IPS-NIHi7 (cell line): Measurements from ENCODE around the gene GMCL2.

ENCODE experiments used
- DNase-seq: peaks from one replicate; pipeline ENCODE4 v3.0.0; 2012; ENCODE audit warnings: mixed read lengths; ENCODE audit errors: extremely low spot score

The GMCL2 gene

DNA sequence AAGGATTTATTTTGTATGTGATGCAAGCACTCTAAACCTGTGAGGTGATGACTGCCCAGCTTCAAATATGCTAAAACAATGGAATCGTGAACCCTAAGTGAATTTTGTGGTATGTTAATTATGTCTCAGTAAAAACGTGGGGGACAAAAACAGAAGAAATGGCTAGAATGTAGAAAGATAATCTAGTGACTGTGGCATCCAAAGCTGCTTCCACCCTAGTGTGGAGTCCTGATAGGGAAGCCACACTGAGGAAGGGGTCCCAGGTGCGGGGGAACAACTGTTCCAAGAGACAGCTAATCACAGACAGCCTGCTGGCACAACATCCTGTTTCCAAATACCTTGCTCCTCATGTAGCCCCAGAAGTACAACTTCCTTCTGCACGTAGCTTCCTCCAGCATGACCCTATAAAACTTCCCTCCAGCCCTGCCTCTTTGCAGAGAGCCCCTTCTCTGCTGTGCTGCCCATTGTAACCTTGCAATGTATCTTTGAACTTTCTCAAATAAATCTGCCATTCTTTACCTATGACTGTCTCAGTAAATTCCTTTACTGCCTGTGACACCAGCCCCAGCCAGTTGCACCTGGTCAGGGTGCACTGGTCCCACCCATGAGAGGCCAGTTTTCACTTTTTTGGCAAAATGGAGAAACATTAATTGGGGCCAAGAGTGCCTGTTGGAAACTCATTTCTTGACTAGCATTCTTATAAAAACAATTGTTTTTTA is 4.9 kb downstream of the GMCL2 start:
- no peak for DNase-seq

DNA sequence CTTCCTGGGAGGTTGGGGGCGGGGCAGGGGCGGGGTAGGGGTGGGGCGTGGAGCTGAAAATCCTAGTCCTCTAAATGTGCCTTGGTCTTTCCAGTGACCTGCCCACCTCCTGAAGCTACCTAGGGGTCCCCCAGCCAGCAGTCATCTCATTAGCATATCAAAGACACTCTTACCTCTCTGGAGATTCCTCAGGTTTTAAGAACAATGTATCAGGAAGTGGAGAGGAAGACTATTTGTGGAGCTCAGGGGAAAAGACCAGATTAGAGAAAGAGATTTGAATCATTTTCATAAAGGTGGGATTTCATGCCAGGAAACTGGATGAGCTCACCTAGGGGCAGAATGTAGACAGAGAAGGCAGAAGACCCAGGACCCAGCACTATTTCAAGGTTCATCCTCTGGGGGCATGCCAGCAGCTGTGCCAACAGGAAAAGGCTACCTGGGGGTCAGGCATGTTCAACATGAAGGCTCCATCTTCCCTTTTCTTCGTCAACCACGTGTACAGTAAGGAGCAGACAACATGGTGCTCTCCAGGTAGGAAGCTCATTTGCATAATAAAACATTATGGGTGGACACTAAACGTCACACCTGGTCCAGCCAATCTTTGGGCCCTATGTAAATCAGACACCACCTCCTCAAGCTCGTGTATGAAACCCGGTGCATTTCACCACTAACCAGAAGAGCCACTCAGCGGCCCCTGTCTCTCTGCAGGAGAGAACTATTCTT is 6.9 kb downstream of the GMCL2 start:
- DNase-seq, result peak; percentile 75

DNA sequence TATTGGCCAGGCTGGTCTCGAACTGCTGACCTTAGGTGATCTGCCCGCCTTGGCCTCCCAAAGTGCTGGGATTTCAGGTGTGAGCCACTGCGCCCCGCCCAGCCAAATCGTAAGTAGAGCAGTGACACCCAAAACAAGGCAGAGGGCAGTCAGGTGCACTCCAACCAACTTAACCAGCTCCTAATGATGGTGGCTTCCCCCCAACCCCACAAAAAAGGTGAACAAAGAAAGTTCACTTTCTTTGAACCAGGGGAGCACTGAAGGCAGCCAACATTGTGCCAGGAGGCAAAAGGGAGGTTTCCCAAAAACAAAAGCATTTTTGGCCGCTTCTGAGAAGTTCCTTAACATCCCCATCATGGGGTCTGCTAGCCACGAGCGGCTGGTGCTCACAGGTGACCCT is 9.6 kb downstream of the GMCL2 start:
- no peak for DNase-seq

DNA sequence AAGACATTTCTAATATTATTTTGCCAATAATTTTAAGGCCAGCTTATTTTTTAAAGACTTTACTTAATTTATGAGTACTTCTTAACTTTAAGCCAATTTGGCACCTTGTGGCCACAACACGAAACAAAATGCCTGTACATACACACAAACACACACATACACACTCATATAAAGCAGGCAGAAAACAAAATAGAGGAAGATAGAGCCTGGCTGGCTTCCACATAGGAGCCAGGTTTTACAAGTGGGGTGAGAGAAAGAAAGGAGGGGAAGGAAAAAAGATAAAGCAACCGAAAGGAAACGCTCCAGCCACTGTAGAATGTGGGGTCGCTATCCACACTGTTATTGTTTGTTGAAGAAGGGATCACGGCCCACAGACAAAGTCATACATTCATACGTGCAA is 10.4 kb downstream of the GMCL2 start:
- no peak for DNase-seq

DNA sequence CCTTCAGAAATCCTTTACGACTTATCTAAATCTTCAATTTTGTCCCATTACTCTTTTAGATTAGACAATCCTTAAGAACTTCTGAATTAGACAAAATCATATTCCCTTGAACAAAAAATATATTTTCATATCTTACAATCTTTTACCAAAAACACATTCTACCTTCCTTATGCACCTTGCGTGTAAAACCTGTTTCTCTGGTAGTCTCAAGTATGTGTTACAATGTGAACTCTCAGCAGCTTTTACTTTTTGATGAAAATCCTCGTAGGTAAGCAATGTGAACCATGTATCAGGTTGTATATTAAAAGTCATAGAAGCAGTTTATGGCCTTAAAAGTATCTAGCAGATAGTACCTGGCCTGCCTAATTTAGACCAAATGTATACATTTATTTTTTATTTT is 12.7 kb downstream of the GMCL2 start:
- no peak for DNase-seq

DNA sequence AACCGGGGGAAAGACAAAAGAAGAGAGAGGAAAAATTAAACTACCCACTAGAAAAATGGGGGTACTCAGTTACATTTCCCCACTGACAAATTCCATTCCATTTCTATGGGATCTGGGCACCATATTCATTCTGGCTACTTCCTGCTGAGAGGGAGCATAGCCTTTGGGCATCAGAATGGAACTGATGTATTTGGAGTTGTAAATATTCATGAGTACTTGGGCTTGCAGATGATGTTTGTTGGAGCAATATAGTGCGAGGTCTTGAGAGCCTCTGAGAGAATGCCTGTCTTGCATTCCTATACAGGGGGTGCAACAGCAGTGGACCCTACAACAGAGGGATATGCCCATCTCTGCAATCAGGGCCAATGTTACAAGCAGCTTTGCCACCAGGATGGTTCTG is 16.7 kb downstream of the GMCL2 start:
- DNase-seq, result no peak

DNA sequence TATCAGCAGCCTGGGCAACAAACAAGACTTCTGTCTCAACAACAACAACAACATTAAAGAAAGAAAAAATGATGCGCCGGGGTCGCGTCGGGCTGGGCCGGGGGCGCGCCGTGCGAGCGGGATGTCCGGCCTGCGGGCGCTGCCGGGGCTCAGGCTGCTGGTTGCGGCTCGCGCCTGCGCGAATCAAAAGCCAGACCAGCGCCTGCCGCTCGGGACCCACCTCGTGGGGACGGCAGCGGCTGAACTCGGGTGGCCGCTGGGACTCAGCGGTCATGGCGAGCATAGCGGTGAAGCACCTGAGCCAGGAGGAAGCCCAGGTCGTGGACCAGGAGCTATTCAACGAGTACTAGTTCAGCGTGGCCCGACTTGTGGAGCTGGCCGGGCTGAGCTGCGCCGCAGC is 21.6 kb downstream of the GMCL2 start:
- no peak for DNase-seq

DNA sequence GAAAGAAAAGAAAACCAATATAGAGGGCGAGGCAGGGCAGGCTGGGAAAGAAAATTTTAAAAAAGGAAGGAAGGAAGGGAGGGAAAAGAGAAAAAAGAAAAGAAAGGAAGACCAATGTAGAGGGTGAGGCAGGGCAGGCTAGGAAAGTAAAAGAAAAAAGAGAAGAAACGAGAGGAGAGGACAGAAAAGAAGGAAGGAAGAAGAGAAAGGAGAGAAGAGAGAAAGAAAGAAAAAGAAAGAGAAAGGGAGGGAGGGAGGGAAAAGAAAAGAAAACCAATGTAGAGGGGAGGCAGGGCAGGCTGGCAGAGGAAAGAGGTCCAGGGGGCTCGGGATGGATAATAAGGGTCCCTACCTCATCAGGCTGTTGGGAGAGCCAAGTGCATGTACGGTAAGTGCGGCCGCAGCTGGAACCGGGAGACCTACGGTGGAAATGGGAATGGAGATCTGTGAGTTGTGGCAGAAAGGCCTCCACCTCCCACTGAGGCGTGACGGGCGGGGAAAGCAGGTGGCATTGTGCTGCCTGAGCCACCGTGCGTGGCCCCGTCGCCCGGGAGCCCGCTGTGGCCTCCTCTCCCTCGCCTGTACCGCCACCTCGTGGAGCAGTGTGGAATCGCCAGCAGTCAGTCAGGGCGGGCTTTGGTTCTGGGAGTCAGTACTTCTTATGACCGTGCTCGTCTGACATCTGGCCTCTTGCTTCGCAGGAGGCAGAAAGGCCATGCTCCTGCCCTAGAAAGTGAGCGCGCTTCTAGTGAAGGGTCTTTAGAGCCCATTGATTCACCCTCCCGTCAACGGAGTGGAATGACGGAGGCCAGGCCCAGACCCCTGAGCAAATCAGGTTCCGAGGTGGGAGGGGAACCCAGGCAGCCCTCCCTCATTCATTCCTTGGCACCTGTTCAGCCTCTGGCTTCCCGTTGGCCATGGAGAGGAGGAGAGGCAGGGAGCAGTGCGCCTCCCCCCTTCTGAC is 23.1 kb downstream of the GMCL2 start:
- DNase-seq, result peak; percentile 92

DNA sequence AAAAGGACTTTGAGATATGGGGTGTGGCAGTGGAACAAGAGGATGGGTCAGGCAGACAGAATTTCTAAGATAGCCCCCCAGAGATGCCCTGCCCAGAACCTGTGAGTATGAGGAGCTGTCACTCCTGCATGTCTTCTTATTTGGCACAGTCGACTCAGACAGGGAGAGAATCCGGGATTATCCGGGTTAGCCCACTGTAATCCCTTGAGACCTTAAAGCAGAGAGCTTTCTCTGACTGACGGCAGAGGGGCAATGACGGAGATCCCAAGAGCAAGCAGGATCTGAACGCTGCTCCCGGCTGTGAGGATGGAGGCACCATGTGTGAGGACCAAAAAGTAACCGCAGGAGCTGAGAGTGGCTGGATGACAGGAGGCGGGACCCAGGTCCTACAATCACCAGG is 24.7 kb downstream of the GMCL2 start:
- DNase-seq, result no peak

DNA sequence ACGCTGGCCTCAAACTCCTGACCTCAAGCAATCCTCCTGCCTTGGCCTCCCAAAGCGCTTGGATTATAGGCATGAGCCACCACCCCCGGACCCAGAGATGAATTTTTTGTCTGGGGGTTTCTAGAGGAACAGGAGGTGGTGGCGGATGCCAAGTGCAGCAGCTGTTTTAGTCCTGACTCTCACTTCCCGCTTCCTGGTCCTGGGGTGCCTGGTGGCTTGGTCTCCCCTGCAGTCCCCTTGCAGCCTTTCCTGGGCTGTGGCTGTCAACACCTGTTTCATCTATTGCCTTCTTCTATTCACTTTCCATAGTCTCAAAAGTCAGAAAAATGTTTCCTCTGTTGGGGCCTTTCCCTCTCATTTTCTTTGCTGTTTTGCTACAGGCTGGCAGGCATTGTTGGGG is 27.0 kb downstream of the GMCL2 start:
- no peak for DNase-seq

DNA sequence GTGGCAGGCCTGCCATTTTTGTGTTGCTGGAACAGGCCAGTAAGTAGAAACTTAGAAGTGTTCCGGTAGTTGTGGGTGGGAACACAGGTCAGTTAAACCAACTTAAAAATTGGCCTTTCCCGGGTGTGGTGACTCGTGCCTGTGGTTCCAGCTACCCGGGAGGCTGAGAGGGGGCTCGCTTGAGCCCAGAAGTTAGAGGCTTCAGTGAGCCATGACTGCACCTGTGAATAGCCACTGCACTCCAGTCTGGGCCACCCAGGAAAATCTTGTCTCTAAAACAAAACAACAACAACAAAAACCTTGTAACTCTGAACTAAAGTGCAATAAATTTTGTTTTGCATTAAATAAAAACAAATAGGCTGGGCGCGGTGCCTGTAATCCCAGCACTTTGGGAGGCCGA is 32.1 kb downstream of the GMCL2 start:
- DNase-seq, result no peak

DNA sequence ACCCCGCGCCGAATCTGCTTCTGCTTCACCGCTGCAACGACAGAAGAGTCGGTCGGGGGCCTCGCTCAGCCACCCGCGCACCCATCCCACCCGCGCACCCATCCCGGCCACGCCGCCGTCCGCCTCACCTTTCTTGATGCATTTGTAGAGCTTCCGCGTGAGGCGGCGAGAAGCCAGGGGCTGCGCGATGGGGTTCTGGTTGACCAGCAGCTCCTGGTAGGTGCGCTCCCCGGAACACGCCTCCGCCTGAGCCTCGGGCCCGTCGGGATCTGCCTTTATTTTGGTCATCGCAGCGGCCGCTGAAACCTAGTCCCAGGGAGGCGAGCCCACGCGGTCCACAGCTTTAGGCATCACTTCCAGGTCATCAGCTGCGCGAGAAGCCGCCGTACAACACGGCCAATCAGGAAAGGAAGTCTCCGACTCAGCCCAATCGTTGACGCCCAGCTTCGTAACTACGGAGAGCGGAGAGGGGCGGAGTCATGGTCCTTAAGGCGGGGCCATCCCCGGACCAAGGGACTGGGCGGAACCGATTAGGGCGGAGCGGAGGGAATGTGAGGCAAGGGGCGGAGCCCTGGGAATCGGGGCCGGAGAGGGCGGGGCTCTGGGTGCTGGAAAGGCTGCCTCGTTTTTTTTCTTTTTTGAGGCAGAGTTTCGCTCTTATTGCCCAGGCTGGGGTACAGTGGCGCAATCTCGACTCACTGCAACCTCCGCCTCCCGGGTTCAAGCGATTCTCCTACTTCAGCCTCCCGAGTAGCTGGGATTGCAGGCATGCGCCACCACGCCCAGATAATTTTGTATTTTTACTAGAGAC is 33.4 kb downstream of the GMCL2 start, which contains the start of gene NHP2:
Gene NHP2 (minus strand): TSS at position 356 of the 811 bp plus-strand sequence. CDS start 68 bp downstream, at position 288.
- DNase-seq, result peak; percentile 96

DNA sequence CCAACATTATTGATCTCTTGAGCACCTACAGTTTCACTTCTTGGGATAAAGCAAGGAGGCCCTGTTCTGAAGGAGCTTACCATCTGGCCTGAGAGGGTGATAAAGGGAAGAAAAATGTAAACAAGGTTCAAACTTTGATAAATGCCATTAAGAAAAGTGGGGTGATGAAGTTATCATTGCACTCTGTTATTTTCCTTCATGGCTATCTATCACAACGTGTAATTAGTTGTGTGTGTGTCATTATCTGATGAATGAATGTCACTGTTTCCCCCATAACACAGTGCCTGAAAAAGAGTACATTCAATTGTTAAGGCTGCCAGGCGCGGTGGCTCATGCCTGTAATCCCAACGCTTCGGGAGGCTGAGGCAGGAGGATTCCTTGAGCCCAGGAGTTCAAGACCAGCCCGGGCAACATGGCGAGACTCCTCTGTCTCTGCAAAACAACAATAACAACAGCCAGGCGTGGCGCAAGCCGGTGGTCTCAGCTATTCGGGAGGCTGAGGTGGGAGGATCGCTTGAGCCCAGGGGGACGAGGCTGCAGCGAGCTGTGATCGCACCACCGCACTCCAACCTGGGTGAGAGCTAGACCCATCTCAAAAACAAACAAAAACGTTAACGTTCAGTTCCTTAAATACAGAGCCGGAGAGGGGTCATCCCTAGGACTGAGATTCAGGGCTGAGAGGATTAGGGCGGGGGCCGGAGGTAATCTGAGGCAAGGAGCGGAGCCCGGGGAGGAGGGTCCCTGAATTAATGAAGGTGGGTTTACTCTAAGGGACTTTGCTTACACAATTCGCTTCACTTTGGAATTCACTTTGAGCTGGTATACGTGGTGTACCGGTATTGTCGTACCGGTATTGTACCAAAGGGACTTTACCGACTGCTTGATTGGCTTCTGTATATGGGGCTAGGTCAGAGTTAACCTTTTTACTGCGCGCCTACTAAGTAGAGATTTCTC is 34.4 kb downstream of the GMCL2 start:
- no peak for DNase-seq

DNA sequence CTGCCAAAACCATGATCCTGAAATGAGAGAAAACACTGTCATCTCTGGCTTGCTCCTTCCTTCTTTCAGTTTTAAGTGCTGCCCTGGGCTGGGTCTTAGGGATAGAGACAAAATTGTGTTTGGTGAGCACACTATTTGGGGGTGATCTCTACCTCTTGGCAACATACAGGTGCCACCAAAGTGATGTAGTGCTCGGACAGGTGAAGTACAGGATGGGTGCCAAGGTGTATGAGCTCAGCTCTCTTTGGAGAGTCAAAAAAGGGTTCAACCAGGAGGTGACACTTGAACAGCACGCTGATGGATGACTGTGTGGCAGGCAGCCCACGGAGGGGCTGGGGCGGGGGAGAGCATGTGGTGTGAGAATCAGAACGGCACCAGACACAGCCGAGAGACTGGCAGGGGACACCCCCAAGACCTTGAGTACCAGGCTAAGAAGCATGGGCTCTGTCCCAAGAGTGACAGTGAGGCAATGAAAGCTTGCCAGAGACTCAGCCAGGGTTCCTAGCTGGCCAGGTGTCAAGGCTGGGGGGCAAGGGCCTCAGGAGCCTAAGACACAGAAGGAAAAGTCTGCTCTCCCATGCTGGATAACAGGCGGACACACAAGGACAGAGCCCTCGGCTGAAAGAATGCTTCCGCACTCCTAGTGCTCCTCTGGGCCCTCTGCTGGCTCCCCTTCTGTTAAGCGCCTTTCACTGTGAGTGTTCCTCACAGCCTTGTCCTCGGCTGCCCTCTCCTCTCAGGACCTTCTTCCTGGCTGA is 36.0 kb downstream of the GMCL2 start:
- no peak for DNase-seq

DNA sequence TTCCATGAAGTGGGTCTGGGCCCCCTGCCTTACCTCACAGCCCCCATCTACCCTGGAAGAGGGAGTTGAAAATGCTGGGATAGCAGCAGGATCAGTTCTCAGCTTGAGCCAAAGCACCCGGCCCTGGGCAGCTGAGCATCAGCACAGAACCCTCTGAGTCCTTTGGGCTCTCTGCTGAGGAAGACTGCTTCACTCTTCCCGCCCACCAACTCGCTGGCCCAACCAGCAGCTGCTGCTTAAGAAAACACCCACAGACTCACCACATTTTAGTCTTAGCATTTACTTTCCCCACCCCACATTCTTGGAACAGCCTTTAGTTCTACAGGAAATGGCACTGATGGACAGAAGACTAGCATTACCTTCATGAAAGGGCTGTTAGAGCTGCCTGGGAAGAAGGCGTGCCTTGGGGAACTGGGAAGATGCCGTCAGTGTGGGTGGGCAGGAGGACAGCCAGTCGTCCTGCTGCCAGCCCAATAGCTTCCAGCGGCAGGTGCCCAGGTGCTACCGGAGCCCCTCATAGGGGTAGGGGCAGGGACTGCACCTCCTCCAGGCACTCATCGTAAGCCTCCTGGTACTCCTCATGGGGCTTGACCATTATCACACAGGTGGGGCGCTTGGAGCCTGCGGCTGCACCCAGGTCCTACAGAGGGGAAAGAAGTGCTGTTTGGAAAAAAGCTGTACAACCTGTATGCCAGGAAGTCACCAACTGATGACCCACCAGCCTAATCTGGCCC is 37.8 kb downstream of the GMCL2 start:
- DNase-seq, result no peak

DNA sequence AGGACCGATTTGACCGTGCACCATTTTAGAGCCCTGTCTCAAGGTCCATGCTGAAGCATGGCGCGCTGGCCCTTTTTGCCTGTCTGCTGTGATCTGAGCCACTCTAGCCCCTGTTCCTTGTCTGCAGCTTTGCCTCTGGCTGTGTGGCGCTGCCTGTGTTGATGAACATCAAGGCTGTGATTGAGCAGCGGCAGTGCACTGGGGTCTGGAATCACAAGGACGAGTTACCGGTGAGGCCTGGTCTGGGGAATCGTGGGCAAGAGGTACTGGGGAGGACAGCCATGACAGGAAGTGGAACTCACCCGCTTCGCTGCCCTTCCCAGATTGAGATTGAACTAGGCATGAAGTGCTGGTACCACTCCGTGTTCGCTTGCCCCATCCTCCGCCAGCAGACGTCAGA is 39.8 kb downstream of the GMCL2 start:
- DNase-seq, result no peak

DNA sequence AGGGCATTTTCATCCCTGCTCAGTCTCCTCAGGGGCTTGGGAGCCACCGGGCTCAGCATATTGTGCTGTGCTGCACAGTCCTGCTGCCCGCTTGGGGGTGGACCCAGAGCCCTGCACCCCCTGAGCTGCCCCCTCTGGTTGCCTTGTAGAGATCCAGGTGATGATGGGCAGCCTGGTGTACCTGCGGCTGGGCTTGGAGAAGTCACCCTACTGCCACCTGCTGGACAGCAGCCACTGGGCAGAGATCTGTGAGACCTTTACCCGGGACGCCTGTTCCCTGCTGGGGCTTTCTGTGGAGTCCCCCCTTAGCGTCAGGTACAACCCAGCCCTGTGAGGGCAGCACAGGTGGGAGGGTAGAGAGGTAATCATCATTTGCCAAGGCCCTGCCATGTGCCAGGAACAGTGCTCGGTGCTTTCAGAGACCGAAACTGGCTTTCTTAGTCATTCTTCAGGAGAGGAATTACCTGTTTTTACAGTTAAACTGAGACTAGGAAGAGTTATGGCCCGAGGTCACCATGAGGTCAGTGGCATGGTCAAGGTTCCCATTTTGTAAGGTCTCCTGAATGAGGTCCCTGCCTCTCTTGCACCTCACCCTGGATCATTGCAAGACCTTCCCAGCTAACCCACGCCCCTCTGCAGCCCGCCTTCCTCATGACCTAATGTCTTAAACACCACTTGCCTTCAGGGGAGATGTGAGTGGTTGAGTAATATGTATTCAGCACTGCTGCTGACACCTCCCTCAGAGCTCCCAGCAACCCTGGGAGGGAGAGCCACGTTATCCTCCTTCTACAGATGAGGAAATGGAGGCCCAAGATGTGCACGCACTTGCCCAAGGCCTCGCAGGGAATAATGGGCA is 41.0 kb downstream of the GMCL2 start:
- DNase-seq, result peak; percentile 88

DNA sequence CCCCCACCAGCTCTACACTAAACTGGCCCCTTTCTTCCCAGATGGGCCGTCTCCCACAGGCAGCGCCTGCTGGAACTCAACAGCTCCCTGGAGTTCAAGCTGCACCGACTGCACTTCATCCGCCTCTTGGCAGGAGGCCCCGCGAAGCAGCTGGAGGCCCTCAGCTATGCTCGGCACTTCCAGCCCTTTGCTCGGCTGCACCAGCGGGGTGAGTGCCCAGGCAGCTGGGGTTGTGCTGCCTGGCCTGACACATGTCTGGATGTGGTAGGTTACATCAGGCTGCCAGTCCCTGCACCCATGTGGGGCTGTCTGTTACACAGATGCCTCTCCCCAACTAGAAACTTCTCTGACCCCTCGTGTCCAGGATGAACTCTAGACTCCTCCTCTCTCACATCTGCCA is 43.3 kb downstream of the GMCL2 start:
- DNase-seq, result no peak
